ENCODE measurements around the gene NFIA. TPM values are rescaled to one million over a fixed set of nuclear protein-coding genes. Genes with fewer than 3 reads are reported as not detected.

Gene NFIA
- total RNA-seq, 4 donors from 2014 or later, result 134 to 183 (median 148) TPM

GRCh38 chr1:61053712-61054600, 28.4 kb upstream of the NFIA start:
- no peaks in the 10 kb centered on the region for H3K27me3 ChIP-seq
- H3K4me3 ChIP-seq, result peak overlapping the region; percentile 51 to 91 (median 71)
- H3K27ac ChIP-seq (replicated peaks in 1 of 4), result peak overlapping the region; percentile 93 to 99 (median 98)
- H3K9me3 ChIP-seq, result no peaks in the 10 kb centered on the region
- WGBS, result 21% methylated on average over 33 of the region's 54 CpGs
- DNase-seq (ENCODE audit: extremely low spot score), result no peak
- peak; percentile 19 to 20 for TF ChIP-seq POLR2AphosphoS5 (IDR thresholded peaks at IDR 0.05)
- TF ChIP-seq, protein P1, sequence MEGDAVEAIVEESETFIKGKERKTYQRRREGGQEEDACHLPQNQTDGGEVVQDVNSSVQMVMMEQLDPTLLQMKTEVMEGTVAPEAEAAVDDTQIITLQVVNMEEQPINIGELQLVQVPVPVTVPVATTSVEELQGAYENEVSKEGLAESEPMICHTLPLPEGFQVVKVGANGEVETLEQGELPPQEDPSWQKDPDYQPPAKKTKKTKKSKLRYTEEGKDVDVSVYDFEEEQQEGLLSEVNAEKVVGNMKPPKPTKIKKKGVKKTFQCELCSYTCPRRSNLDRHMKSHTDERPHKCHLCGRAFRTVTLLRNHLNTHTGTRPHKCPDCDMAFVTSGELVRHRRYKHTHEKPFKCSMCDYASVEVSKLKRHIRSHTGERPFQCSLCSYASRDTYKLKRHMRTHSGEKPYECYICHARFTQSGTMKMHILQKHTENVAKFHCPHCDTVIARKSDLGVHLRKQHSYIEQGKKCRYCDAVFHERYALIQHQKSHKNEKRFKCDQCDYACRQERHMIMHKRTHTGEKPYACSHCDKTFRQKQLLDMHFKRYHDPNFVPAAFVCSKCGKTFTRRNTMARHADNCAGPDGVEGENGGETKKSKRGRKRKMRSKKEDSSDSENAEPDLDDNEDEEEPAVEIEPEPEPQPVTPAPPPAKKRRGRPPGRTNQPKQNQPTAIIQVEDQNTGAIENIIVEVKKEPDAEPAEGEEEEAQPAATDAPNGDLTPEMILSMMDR (IDR thresholded peaks at IDR 0.05), result no peak
- H3K36me3 ChIP-seq, result no peaks in the 10 kb centered on the region
- peaks cover 35 to 77% (median 76%) of the 10 kb centered on the region in 4 donors for H3K4me1 ChIP-seq
- intact Hi-C loops (cut with DNase I), result loop anchor here (5.0 to 10.0 kb wide), 3 partner anchors 131 to 398 kb away; no protein-coding TSS in a partner anchor

DNA sequence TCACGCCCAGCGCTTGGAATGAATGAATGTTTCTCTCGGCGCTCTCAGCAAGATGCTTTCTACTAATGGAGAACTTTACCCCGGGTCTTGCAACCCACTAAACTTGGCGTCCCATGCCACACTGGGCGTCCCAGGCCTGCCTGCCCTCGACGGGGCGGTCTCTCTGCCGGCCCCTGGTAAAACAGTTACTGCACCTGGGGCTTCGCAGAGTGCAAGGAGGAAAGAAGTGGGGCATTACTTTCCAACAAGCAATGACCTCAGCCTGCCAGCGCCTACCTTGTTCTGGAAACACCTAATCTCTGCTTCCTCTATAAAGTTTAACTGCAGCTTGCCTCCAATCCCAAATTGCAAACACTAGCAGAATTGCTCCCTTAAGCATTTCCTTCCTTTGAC, 27.8 kb upstream of the NFIA start:
- Histone ChIP-seq H3K4me1 (peaks cover 34 to 72% (median 70%) of the 10 kb centered on the region in 4 donors), H3K4me3 (peak overlapping the region in 3 of 4 donors; percentile 51 to 91 (median 88)), H3K27me3 (no peaks in the 10 kb centered on the region), H3K9me3 (no peaks in the 10 kb centered on the region), H3K36me3 (no peaks in the 10 kb centered on the region), H3K27ac (replicated peaks in 1 of 4) (peak overlapping the region; percentile 93 to 99 (median 98))
- no peak for TF ChIP-seq POLR2A (IDR thresholded peaks at IDR 0.05; ENCODE audit: low read depth)
- TF ChIP-seq EP300 (IDR thresholded peaks at IDR 0.05), result no peak
- TF ChIP-seq POLR2AphosphoS5 (IDR thresholded peaks at IDR 0.05), result no peak
- TF ChIP-seq, protein P1 (IDR thresholded peaks at IDR 0.05), result no peak
- no peak for DNase-seq (ENCODE audit: extremely low spot score)
- intact Hi-C loops (cut with DNase I), result loop anchor here (5.0 to 10.0 kb wide), 3 partner anchors 130 to 398 kb away; no protein-coding TSS in a partner anchor
- 68% methylated on average over 13 of the region's 13 CpGs for WGBS

DNA sequence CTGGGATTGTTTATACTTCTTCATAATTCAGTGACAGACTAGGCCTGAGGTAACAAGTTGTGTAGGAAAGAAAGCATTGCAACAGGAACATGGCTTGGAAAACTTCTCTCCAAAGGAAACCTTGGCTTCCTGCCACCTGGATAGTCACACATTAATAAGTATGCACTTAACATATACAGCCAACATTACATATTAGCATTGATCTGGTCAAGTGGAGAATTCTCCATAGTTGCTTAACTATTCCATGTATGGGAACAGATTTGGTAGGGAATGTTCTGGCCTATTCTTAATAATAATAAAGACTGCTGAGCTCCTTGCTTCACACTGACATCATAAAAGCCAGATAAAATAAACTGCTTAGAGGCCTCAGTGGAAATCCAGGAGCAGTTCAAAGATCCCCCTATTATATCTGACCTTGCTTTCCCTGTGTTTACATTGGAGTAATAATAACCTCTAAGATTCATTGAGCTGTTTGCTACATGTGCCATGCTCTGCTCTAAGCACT, 27.2 kb upstream of the NFIA start:
- no peaks in the 10 kb centered on the region for H3K36me3 ChIP-seq
- intact Hi-C loops (cut with DNase I), result loop anchor here (10.0 kb wide), 2 partner anchors 130 to 200 kb away; no protein-coding TSS in a partner anchor
- TF ChIP-seq POLR2A (IDR thresholded peaks at IDR 0.05; ENCODE audit: low read depth), result no peak
- TF ChIP-seq POLR2AphosphoS5 (IDR thresholded peaks at IDR 0.05), result peak; percentile 15 to 64
- no peaks in the 10 kb centered on the region for H3K9me3 ChIP-seq
- H3K27me3 ChIP-seq, result no peaks in the 10 kb centered on the region
- DNase-seq (ENCODE audit: extremely low spot score), result no peak
- peak overlapping the region; percentile 93 to 99 (median 98) for H3K27ac ChIP-seq (replicated peaks in 1 of 4)
- no peak overlapping the region for H3K4me3 ChIP-seq
- peaks cover 32 to 70% (median 67%) of the 10 kb centered on the region in 4 donors for H3K4me1 ChIP-seq

DNA sequence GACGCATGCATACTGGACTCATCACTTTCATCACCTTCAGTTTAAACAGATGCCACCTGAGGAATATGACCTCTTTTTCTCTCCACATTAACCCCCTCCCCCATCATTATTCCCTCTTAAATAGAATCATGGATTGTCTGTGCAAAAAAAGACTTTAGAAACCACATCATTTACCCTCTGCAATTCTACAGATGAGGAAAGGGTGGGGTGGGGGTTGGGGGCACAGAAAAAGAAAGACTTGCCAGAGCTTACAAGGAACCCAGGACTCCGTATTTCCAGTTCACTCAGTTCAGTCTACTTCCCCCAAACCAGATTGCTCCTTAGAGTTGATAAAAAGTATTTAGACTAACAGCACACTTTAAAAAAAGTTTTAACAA, 26.2 kb upstream of the NFIA start:
- H3K36me3 ChIP-seq, result no peaks in the 10 kb centered on the region
- intact Hi-C loops (cut with DNase I), result loop anchor here (2.0 to 10.0 kb wide), 3 partner anchors 25 to 199 kb away; no protein-coding TSS in a partner anchor
- DNase-seq (ENCODE audit: extremely low spot score), result no peak
- peaks cover 32 to 68% (median 66%) of the 10 kb centered on the region in 4 donors for H3K4me1 ChIP-seq
- 51% methylated on average over 2 of the region's 2 CpGs for WGBS
- TF ChIP-seq POLR2A (IDR thresholded peaks at IDR 0.05; ENCODE audit: low read depth) (no peak), POLR2AphosphoS5 (IDR thresholded peaks at IDR 0.05) (no peak), EP300 (IDR thresholded peaks at IDR 0.05) (no peak)
- TF ChIP-seq, protein P1 (IDR thresholded peaks at IDR 0.05), result no peak
- H3K4me3 ChIP-seq, result peak overlapping the region; percentile 64 to 76 (median 74)
- H3K9me3 ChIP-seq, result no peaks in the 10 kb centered on the region
- no peaks in the 10 kb centered on the region for H3K27me3 ChIP-seq
- peak overlapping the region; percentile 93 to 99 (median 98) for H3K27ac ChIP-seq (replicated peaks in 1 of 4)

Data from esophagus muscularis mucosa (tissue), 4 donors.